H9 (cell line): Measurements from ENCODE around the gene TMC3. TPM values are rescaled to one million over a fixed set of nuclear protein-coding genes. Genes with fewer than 3 reads are reported as not detected.

Source experiments
- DNase-seq: peaks from one replicate; pipeline ENCODE4 v3.0.0-alpha.2; 2017
- H2AFZ ChIP-seq: one replicate; pipeline ENCODE4 v1.6.1; 2013; ENCODE audit warnings: mild to moderate bottlenecking, low read length, control low read depth, moderate library complexity
- H2AK5ac ChIP-seq: 2 replicates; pipeline ENCODE4 v1.6.1; 2013; ENCODE audit warnings: low read length, control low read depth, mixed read lengths; ENCODE audit not compliant: insufficient read length
- H2BK120ac ChIP-seq: one replicate; pipeline ENCODE4 v1.6.1; 2013; ENCODE audit warnings: low read depth, mild to moderate bottlenecking, low read length, control low read depth, inconsistent platforms; ENCODE audit not compliant: poor library complexity, severe bottlenecking
- H2BK12ac ChIP-seq: 2 replicates; pipeline ENCODE4 v1.6.1; 2013; ENCODE audit warnings: low read length, control low read depth, mixed read lengths, low read depth; ENCODE audit not compliant: insufficient read length
- H2BK15ac ChIP-seq: 2 replicates; pipeline ENCODE4 v1.6.1; 2013; ENCODE audit warnings: low read depth, low read length, control low read depth
- H2BK20ac ChIP-seq: one replicate; pipeline ENCODE4 v1.6.1; 2013; ENCODE audit warnings: low read depth, mild to moderate bottlenecking, low read length, control low read depth, inconsistent platforms; ENCODE audit not compliant: poor library complexity, severe bottlenecking
- H2BK5ac ChIP-seq: 2 replicates; pipeline ENCODE4 v1.6.1; 2013; ENCODE audit warnings: low read length, control low read depth, mixed read lengths; ENCODE audit not compliant: insufficient read length
- H3K14ac ChIP-seq: 2 replicates; pipeline ENCODE4 v1.6.1; 2013; ENCODE audit warnings: low read length, control low read depth; ENCODE audit not compliant: insufficient read depth
- H3K18ac ChIP-seq: 2 replicates; pipeline ENCODE4 v1.6.1; 2013; ENCODE audit warnings: low read depth, mild to moderate bottlenecking, mixed read lengths, low read length, control low read depth; ENCODE audit not compliant: insufficient read length
- H3K23ac ChIP-seq: 2 replicates; pipeline ENCODE4 v1.6.1; 2013; ENCODE audit warnings: low read length, control low read depth, mixed read lengths, low read depth; ENCODE audit not compliant: insufficient read length
- H3K23me2 ChIP-seq: 2 replicates; pipeline ENCODE4 v1.6.1; 2013; ENCODE audit warnings: low read depth, mild to moderate bottlenecking, mixed read lengths, low read length, control low read depth; ENCODE audit not compliant: insufficient read length, poor library complexity, severe bottlenecking
- H3K27ac ChIP-seq: 2 replicates; pipeline ENCODE4 v1.5.1; 2013; ENCODE audit warnings: low read length, control low read depth, mixed read lengths, low read depth; ENCODE audit not compliant: insufficient read length
- H3K27me3 ChIP-seq: 2 replicates; pipeline ENCODE4 v1.6.1; 2013; ENCODE audit warnings: low read length, control low read depth, inconsistent platforms; ENCODE audit not compliant: insufficient read depth
- H3K4ac ChIP-seq: 2 replicates; pipeline ENCODE4 v1.6.1; 2013; ENCODE audit warnings: low read depth, mild to moderate bottlenecking, control low read depth, inconsistent platforms, low read length, moderate library complexity
- H3K4me1 ChIP-seq: 2 replicates; pipeline ENCODE4 v1.6.1; 2013; ENCODE audit warnings: low read length, control low read depth, inconsistent platforms; ENCODE audit not compliant: insufficient read depth
- H3K4me2 ChIP-seq: 2 replicates; pipeline ENCODE4 v1.6.1; 2013; ENCODE audit warnings: low read length, control low read depth, mixed read lengths; ENCODE audit not compliant: insufficient read length, insufficient read depth
- H3K56ac ChIP-seq: 2 replicates; pipeline ENCODE4 v1.6.1; 2013; ENCODE audit warnings: low read depth, mild to moderate bottlenecking, mixed read lengths, low read length, control low read depth; ENCODE audit not compliant: insufficient read length
- H3K79me1 ChIP-seq: 2 replicates; pipeline ENCODE4 v1.6.1; 2013; ENCODE audit warnings: low read depth, mild to moderate bottlenecking, moderate library complexity, low read length, control low read depth, inconsistent platforms; ENCODE audit not compliant: insufficient read depth, poor library complexity, severe bottlenecking
- H3K79me2 ChIP-seq: 2 replicates; pipeline ENCODE4 v1.6.1; 2013; ENCODE audit warnings: low read length, control low read depth, inconsistent platforms; ENCODE audit not compliant: insufficient read depth
- H3K9ac ChIP-seq: 2 replicates; pipeline ENCODE4 v1.6.1; 2013; ENCODE audit warnings: low read length, control low read depth, mixed read lengths; ENCODE audit not compliant: insufficient read length; ENCODE audit errors: extremely low read depth
- H3K9me3 ChIP-seq: one replicate; pipeline ENCODE4 v1.6.1; 2013; ENCODE audit warnings: low read depth, low read length, inconsistent platforms; ENCODE audit not compliant: control insufficient read depth
- H3T11ph ChIP-seq: one replicate; pipeline ENCODE4 v1.6.1; 2013; ENCODE audit warnings: mild to moderate bottlenecking, low read length, control low read depth, inconsistent platforms
- H4K20me1 ChIP-seq: one replicate; pipeline ENCODE4 v1.6.1; 2013; ENCODE audit not compliant: control insufficient read depth, insufficient read length, insufficient read depth
- H4K5ac ChIP-seq: 2 replicates; pipeline ENCODE4 v1.6.1; 2013; ENCODE audit warnings: low read depth, mild to moderate bottlenecking, mixed read lengths, low read length, control low read depth; ENCODE audit not compliant: insufficient read length
- H4K8ac ChIP-seq: replicated peaks from 2 replicates; pipeline ENCODE4 v1.6.1; 2013; ENCODE audit warnings: low read length, control low read depth, mixed read lengths, low read depth; ENCODE audit not compliant: insufficient read length
- H4K91ac ChIP-seq: 2 replicates; pipeline ENCODE4 v1.6.1; 2013; ENCODE audit warnings: low read depth, mild to moderate bottlenecking, moderate library complexity, mixed read lengths, low read length, control low read depth; ENCODE audit not compliant: insufficient read length
- H3K27ac Mint-ChIP-seq, 3 experiments: 2 replicates in 2 of 3; 3 replicates in 1 of 3; pipeline ENCODE4 v1.8.0; 2020 to 2021; ENCODE audit warnings: mixed read lengths in 3 of 3, mild to moderate bottlenecking in 1 of 3, moderate library complexity in 1 of 3
- H3K27me3 Mint-ChIP-seq: 2 replicates; pipeline ENCODE4 v1.8.0; 2021; ENCODE audit warnings: low read depth, mild to moderate bottlenecking, moderate library complexity, mixed read lengths
- H3K36me3 Mint-ChIP-seq, 3 experiments: 2 replicates in 2 of 3; 3 replicates in 1 of 3; pipeline ENCODE4 v1.8.0; 2020 to 2021; ENCODE audit warnings: low read depth in 3 of 3, mixed read lengths in 3 of 3; ENCODE audit not compliant: insufficient read depth in 1 of 3
- H3K4me1 Mint-ChIP-seq, 2 experiments: 2 replicates each; pipeline ENCODE4 v1.8.0; 2020; ENCODE audit warnings: mixed read lengths in 2 of 2
- H3K4me3 Mint-ChIP-seq, 2 experiments: 2 replicates in 1 of 2; 3 replicates in 1 of 2; pipeline ENCODE4 v1.8.0; 2020 to 2021; ENCODE audit warnings: mild to moderate bottlenecking in 2 of 2, mixed read lengths in 2 of 2, moderate library complexity in 1 of 2
- H3K9me3 Mint-ChIP-seq, 2 experiments: 2 replicates in 1 of 2; 3 replicates in 1 of 2; pipeline ENCODE4 v1.8.0; 2020; ENCODE audit warnings: mild to moderate bottlenecking in 2 of 2, mixed read lengths in 2 of 2, moderate library complexity in 1 of 2
- WGBS: extraction: QIAGEN DNeasy Blood & Tissue Kit; methylation state at CpG from one replicate; pipeline ENCODE4 v1.1.7; 2013; ENCODE audit warnings: missing lambda C conversion rate, low lambda C conversion rate, mixed read lengths; ENCODE audit not compliant: insufficient read length; ENCODE audit errors: extremely low coverage; 5-methylcytosine and 5-hydroxymethylcytosine counted together
- total RNA-seq: library from RNA; stranded (reverse); gene quantifications from 2 replicates; pipeline ENCODE4 v1.2.1, GENCODE V29; 2021
- TF ChIP-seq, protein P1 (sequence below): fragments of 200-600 bp; sonication (generic); conservative IDR thresholded peaks from 3 replicates; pipeline ENCODE4 v1.8.0; 2021; ENCODE audit warnings: antibody characterized with exemption, mild to moderate bottlenecking

Gene TMC3
- total RNA-seq, 1 experiment from 2014 or later: not detected

DNA sequence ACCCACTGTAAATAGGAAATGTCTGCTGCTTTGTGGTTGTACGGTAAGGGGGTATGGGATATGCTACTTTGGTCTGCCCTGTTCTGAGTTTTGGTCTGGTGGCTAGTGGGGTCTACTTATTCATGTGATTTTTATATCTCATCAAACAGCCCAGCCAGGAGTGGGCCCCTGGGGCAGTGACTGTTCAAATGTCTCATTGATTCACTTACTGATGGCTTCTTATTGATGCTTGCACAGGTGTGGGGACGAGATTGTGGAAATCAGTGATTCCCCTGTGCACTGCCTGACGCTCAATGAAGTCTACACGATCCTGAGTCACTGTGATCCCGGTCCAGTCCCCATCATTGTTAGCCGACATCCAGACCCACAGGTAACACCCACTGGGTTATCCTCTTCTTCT lies 88.6 kb downstream of the TMC3 start:
- no peak for DNase-seq
- TF ChIP-seq, protein P1, sequence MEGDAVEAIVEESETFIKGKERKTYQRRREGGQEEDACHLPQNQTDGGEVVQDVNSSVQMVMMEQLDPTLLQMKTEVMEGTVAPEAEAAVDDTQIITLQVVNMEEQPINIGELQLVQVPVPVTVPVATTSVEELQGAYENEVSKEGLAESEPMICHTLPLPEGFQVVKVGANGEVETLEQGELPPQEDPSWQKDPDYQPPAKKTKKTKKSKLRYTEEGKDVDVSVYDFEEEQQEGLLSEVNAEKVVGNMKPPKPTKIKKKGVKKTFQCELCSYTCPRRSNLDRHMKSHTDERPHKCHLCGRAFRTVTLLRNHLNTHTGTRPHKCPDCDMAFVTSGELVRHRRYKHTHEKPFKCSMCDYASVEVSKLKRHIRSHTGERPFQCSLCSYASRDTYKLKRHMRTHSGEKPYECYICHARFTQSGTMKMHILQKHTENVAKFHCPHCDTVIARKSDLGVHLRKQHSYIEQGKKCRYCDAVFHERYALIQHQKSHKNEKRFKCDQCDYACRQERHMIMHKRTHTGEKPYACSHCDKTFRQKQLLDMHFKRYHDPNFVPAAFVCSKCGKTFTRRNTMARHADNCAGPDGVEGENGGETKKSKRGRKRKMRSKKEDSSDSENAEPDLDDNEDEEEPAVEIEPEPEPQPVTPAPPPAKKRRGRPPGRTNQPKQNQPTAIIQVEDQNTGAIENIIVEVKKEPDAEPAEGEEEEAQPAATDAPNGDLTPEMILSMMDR: no peak

More for the DNA sequence above, 88.6 kb downstream of the TMC3 start:
- Mint-ChIP-seq H3K36me3 (no peaks in the 10 kb centered on the region), H3K9me3 (no peaks in the 10 kb centered on the region), H3K4me3 (no peak overlapping the region), H3K27ac (no peak overlapping the region), H3K4me1 (0 out of 4 replicates have a peak, but pooled peaks cover 0 to 2% of the 10 kb centered on the region in 2 experiments), H3K27me3 (peaks cover 6% of the 10 kb centered on the region)
- H3K56ac ChIP-seq: no peak overlapping the region
- H4K91ac ChIP-seq: no peak overlapping the region
- no peaks in the 10 kb centered on the region for H3K79me2 ChIP-seq
- no peak overlapping the region for H3K14ac ChIP-seq
- H3K23me2 ChIP-seq: no peaks in the 10 kb centered on the region
- H4K5ac ChIP-seq: no peak overlapping the region
- H3K18ac ChIP-seq: no peak overlapping the region
- no peaks in the 10 kb centered on the region for H3K27me3 ChIP-seq
- H3T11ph ChIP-seq: no peak overlapping the region
- no CpG with 5 or more reads among the region's 6 CpGs for WGBS
- H3K79me1 ChIP-seq: no peaks in the 10 kb centered on the region
- H3K4me1 ChIP-seq: no peaks in the 10 kb centered on the region
- H3K23ac ChIP-seq: no peak overlapping the region
- H2AFZ ChIP-seq: no peak overlapping the region
- no peak overlapping the region for H3K4me2 ChIP-seq
- H4K8ac ChIP-seq: no peak overlapping the region
- no peak overlapping the region for H3K4ac ChIP-seq
- no peak overlapping the region for H2AK5ac ChIP-seq
- H2BK20ac ChIP-seq: no peak overlapping the region
- no peak overlapping the region for H2BK120ac ChIP-seq
- H2BK15ac ChIP-seq: no peak overlapping the region
- no peak overlapping the region for H2BK12ac ChIP-seq
- no peak overlapping the region for H3K27ac ChIP-seq
- H4K20me1 ChIP-seq: no peaks in the 10 kb centered on the region
- no peak overlapping the region for H2BK5ac ChIP-seq
- no peak overlapping the region for H3K9ac ChIP-seq
- H3K9me3 ChIP-seq: no peaks in the 10 kb centered on the region
